K562 (cell line): ENCODE results near the gene SLC35E3. TPM values are rescaled to one million over a fixed set of nuclear protein-coding genes. Genes with fewer than 3 reads are reported as not detected.
A peak's percentile ranks its signal among the peaks of the same experiment; 100 is the strongest.

Source experiments
- TFAP4 ChIP-seq: sonication (generic); formaldehyde crosslinking; IDR thresholded peaks from 2 replicates; pipeline ENCODE4 v1.8.0; 2022; ENCODE audit warnings: missing genetic modification reagents, mild to moderate bottlenecking, moderate library complexity, borderline replicate concordance
- ZNF785 ChIP-seq: fragments of 250-450 bp; sonication (Bioruptor Pico); IDR thresholded peaks from 2 replicates; pipeline ENCODE4 v1.4.0; 2020; ENCODE audit warnings: mild to moderate bottlenecking
- polyA plus RNA-seq, 8 experiments: library from polyadenylated mRNA; depleted of rRNA in 4 of 8; stranded (reverse) in 5 of 8; unstranded in 3 of 8; fragments of >200 nt; fragmentation: Nextera tagmentation in 2 of 8; fragmentation: Illumina TruSeq in 1 of 8; extraction: Ambion mirVana in 2 of 8; extraction: Trizol in 1 of 8; gene quantifications; 2 replicates each; pipeline versions ENCODE4 v1.2.1 to v1.2.3, GENCODE V29; 2011 to 2014; ENCODE audit warnings: inconsistent platforms in 1 of 8, missing spikeins in 1 of 8
- total RNA-seq, 7 experiments: library from RNA; depleted of rRNA in 6 of 7; stranded (reverse); fragments of >200 nt in 6 of 7; fragmentation: Illumina TruSeq in 2 of 7; extraction: Trizol in 2 of 7; gene quantifications; 2 replicates each; pipeline versions ENCODE4 v1.2.1 to v1.2.3, GENCODE V29; 2011 to 2021; ENCODE audit warnings: low replicate concordance in 1 of 7
- TF ChIP-seq, protein P1 (sequence below): sonication (generic); formaldehyde crosslinking; IDR thresholded peaks from 2 replicates; pipeline ENCODE4 v1.8.0; 2022; ENCODE audit warnings: mild to moderate bottlenecking, missing genetic modification reagents

The SLC35E3 gene
- total and polyA plus RNA-seq, 9 of the 15 experiments (the other 6 are each of a cell fraction or from before 2014, with no cell fraction given), result 1.2 to 5.9 (median 3.8) TPM

DNA sequence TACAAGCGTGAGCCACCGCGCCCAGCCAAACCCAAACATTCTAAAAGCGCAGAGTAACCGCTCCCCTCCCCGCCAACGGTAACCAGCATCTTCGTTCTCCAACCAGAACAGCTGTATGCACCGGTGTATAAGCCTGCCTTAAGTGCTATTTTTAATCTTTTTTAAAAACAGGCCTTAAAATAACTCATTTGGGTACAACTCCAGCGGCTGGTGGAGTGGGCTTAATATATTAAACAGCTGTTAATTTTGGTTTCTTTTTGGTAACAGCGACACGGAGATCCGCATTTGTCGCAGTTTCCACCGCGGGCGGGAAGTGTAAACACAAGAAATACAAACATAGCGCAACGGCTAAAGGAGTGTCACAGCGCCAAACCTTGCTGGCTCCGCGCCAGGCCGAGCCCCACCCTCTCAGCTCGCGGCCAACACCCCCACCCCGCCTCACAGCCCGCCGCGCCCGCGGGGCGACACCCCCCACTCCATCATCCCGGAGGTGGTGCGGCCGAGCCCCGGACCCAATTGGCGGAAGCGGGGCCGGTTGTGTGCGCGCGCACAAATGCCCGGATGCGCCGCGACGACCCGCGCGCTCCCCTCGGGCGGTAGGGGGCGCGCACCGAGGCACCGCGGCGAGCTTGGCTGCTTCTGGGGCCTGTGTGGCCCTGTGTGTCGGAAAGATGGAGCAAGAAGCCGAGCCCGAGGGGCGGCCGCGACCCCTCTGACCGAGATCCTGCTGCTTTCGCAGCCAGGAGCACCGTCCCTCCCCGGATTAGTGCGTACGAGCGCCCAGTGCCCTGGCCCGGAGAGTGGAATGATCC, 61.8 kb downstream of the SLC35E3 start, which contains the start of gene MDM2 (continued):
- TF ChIP-seq TFAP4 (CRISPR knock-in tag), result peak; percentile 75
- TF ChIP-seq ZNF785 (CRISPR knock-in tag), result no peak
- TF ChIP-seq, protein P1, sequence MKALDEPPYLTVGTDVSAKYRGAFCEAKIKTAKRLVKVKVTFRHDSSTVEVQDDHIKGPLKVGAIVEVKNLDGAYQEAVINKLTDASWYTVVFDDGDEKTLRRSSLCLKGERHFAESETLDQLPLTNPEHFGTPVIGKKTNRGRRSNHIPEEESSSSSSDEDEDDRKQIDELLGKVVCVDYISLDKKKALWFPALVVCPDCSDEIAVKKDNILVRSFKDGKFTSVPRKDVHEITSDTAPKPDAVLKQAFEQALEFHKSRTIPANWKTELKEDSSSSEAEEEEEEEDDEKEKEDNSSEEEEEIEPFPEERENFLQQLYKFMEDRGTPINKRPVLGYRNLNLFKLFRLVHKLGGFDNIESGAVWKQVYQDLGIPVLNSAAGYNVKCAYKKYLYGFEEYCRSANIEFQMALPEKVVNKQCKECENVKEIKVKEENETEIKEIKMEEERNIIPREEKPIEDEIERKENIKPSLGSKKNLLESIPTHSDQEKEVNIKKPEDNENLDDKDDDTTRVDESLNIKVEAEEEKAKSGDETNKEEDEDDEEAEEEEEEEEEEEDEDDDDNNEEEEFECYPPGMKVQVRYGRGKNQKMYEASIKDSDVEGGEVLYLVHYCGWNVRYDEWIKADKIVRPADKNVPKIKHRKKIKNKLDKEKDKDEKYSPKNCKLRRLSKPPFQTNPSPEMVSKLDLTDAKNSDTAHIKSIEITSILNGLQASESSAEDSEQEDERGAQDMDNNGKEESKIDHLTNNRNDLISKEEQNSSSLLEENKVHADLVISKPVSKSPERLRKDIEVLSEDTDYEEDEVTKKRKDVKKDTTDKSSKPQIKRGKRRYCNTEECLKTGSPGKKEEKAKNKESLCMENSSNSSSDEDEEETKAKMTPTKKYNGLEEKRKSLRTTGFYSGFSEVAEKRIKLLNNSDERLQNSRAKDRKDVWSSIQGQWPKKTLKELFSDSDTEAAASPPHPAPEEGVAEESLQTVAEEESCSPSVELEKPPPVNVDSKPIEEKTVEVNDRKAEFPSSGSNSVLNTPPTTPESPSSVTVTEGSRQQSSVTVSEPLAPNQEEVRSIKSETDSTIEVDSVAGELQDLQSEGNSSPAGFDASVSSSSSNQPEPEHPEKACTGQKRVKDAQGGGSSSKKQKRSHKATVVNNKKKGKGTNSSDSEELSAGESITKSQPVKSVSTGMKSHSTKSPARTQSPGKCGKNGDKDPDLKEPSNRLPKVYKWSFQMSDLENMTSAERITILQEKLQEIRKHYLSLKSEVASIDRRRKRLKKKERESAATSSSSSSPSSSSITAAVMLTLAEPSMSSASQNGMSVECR (CRISPR knock-in tag), result no peak; the same call in 1 of the 2 replicates
